ENCODE measurements around the gene KCNE3. TPM values are rescaled to one million over a fixed set of nuclear protein-coding genes. Genes with fewer than 3 reads are reported as not detected.

Gene KCNE3
- total and polyA plus RNA-seq, 9 of the 15 experiments (the other 6 are each of a cell fraction or from before 2014, with no cell fraction given), result 1.6 to 8.7 (median 6.2) TPM

- no peak; the same call in 1 of the 2 replicates for TF ChIP-seq RREB1 (CRISPR knock-in tag; IDR thresholded peaks at IDR 0.05)
- TF ChIP-seq ZZZ3 (IDR thresholded peaks at IDR 0.05), result no peak
- no peak for TF ChIP-seq ID3 (CRISPR knock-in tag; IDR thresholded peaks at IDR 0.05)
- no peak; the same call in none of the 2 replicates for TF ChIP-seq ID3 (tag; IDR thresholded peaks at IDR 0.05)
- no peak for TF ChIP-seq CBFA2T2 (conservative IDR thresholded peaks at IDR 0.05)
- no peak for TF ChIP-seq SMAD1 (IDR thresholded peaks at IDR 0.05; ENCODE audit: low read depth, low read length, partially characterized antibody)
- peak; percentile 78; the same call in 1 of the 2 replicates for TF ChIP-seq KAT7 (CRISPR knock-in tag; IDR thresholded peaks at IDR 0.05; ENCODE audit: borderline replicate concordance)
- TF ChIP-seq CHD2 (IDR thresholded peaks at IDR 0.05; ENCODE audit: low read depth, low read length), result no peak
- no peak for TF ChIP-seq MCM2 (IDR thresholded peaks at IDR 0.05; ENCODE audit: low read depth)
- TF ChIP-seq ADNP (tag; IDR thresholded peaks at IDR 0.05), result no peak
- TF ChIP-seq TRIM28 (IDR thresholded peaks at IDR 0.05), result no peak
- TF ChIP-seq ZBTB7A (IDR thresholded peaks at IDR 0.05; ENCODE audit: borderline replicate concordance, control insufficient read depth, low read depth, low read length), result peak; percentile 42; the same call in 1 of the 2 replicates
- peak; percentile 88 for TF ChIP-seq CBX1 (IDR thresholded peaks at IDR 0.05; ENCODE audit: low read depth)
- TF ChIP-seq NR3C1 (CRISPR knock-in tag; IDR thresholded peaks at IDR 0.05), result no peak
- TF ChIP-seq ZNF3 (CRISPR knock-in tag; IDR thresholded peaks at IDR 0.05), result no peak
- TF ChIP-seq HDAC8 (tag; IDR thresholded peaks at IDR 0.05), result no peak
- no peak for TF ChIP-seq FOXJ2 (tag; IDR thresholded peaks at IDR 0.05)
- peak; percentile 88 for TF ChIP-seq POLR2G (IDR thresholded peaks at IDR 0.05; ENCODE audit: low read depth, low read length)
- peak; percentile 79 for TF ChIP-seq ATF7 (IDR thresholded peaks at IDR 0.05)
- no peak for TF ChIP-seq STAT6 (CRISPR knock-in tag; IDR thresholded peaks at IDR 0.05)
These were observed 25.8 kb upstream of the KCNE3 start, which contains the start of gene LIPT2 (continued) for GRCh38 chr11:74492974-74493790.
